HepG2 (cell line): Measurements from ENCODE around the gene ZNF764. TPM values are rescaled to one million over a fixed set of nuclear protein-coding genes. Genes with fewer than 3 reads are reported as not detected.
A peak's percentile ranks its signal among the peaks of the same experiment; 100 is the strongest.

Source experiments
- CHCHD3 ChIP-seq: sonication (generic); formaldehyde crosslinking; IDR thresholded peaks from 2 replicates; pipeline ENCODE4 v1.8.0; 2022; ENCODE audit warnings: mild to moderate bottlenecking, missing genetic modification reagents, moderate library complexity
- CHD2 ChIP-seq: IDR thresholded peaks from 2 replicates; pipeline ENCODE4 v1.6.1; 2011; ENCODE audit warnings: low read depth, low read length, improper control_type of control experiment
- GABPA ChIP-seq, 2 experiments: IDR thresholded peaks; 2 replicates each; pipeline ENCODE4 v1.6.1; 2011 to 2016; ENCODE audit warnings: low read depth in 2 of 2, low read length in 1 of 2, missing biosample characterization in 1 of 2, missing genetic modification characterization in 1 of 2
- HIVEP1 ChIP-seq: sonication (generic); formaldehyde crosslinking; IDR thresholded peaks from 2 replicates; pipeline ENCODE4 v1.4.0; 2020; ENCODE audit warnings: mild to moderate bottlenecking, missing genetic modification reagents
- KDM3A ChIP-seq: IDR thresholded peaks from 2 replicates; pipeline ENCODE4 v1.6.1; 2018; ENCODE audit warnings: low read depth, missing compliant biosample characterization
- KLF11 ChIP-seq: IDR thresholded peaks from 2 replicates; pipeline ENCODE4 v1.6.1; 2016; ENCODE audit warnings: missing compliant biosample characterization
- PCBP1 ChIP-seq: fragments of 200-400 bp; formaldehyde crosslinking; IDR thresholded peaks from 2 replicates; pipeline ENCODE4 v1.6.1; 2017; ENCODE audit warnings: mild to moderate bottlenecking, low read depth, low read length, borderline replicate concordance
- RARG ChIP-seq: sonication (generic); formaldehyde crosslinking; IDR thresholded peaks from 2 replicates; pipeline ENCODE4 v1.4.0; 2020; ENCODE audit warnings: low read depth, mild to moderate bottlenecking, missing genetic modification reagents
- RBM22 ChIP-seq: fragments of 200-400 bp; formaldehyde crosslinking; optimal IDR thresholded peaks from 2 replicates; pipeline ENCODE3; 2017; ENCODE audit warnings: mild to moderate bottlenecking, low read length, moderate library complexity
- TARDBP ChIP-seq: sonication (generic); formaldehyde crosslinking; IDR thresholded peaks from 2 replicates; pipeline ENCODE4 v1.8.0; 2022; ENCODE audit warnings: mild to moderate bottlenecking, missing genetic modification reagents
- ZFP36L1 ChIP-seq: sonication (generic); formaldehyde crosslinking; IDR thresholded peaks from 2 replicates; pipeline ENCODE4 v1.8.0; 2022; ENCODE audit warnings: mild to moderate bottlenecking, missing genetic modification reagents, moderate library complexity
- ZNF292 ChIP-seq: sonication (generic); formaldehyde crosslinking; IDR thresholded peaks from 2 replicates; pipeline ENCODE4 v1.8.1; 2022; ENCODE audit warnings: mild to moderate bottlenecking, low read depth, missing genetic modification reagents, borderline replicate concordance
- ZNF326 ChIP-seq: sonication (generic); formaldehyde crosslinking; IDR thresholded peaks from 2 replicates; pipeline ENCODE4 v1.4.0; 2020; ENCODE audit warnings: missing genetic modification reagents, borderline replicate concordance
- ZNF383 ChIP-seq: sonication (generic); formaldehyde crosslinking; IDR thresholded peaks from 2 replicates; pipeline ENCODE4 v1.4.0; 2020; ENCODE audit warnings: missing genetic modification reagents, mild to moderate bottlenecking, borderline replicate concordance
- ZNF543 ChIP-seq: sonication (generic); formaldehyde crosslinking; IDR thresholded peaks from 2 replicates; pipeline ENCODE4 v1.4.0; 2020; ENCODE audit warnings: mild to moderate bottlenecking, missing genetic modification reagents
- ZNF766 ChIP-seq: sonication (generic); formaldehyde crosslinking; IDR thresholded peaks from 2 replicates; pipeline ENCODE4 v1.5.0; 2020; ENCODE audit warnings: missing genetic modification reagents, borderline replicate concordance
- polyA plus RNA-seq, 8 experiments: library from polyadenylated mRNA; depleted of rRNA in 3 of 8; stranded (reverse) in 7 of 8; unstranded in 1 of 8; fragments of >200 nt; fragmentation: Illumina TruSeq in 4 of 8; extraction: Trizol in 4 of 8; gene quantifications; 2 replicates each; pipeline versions ENCODE4 v1.2.1 to v1.2.3, GENCODE V29; 2011 to 2016; ENCODE audit warnings: low read depth in 4 of 8, missing spikeins in 1 of 8, mixed read lengths in 1 of 8; ENCODE audit not compliant: insufficient read depth in 1 of 8
- total RNA-seq, 5 experiments: library from RNA; depleted of rRNA; stranded (reverse); fragments of >200 nt; fragmentation: Illumina TruSeq; extraction: Trizol; gene quantifications; 2 replicates each; pipeline ENCODE4 v1.2.3, GENCODE V29; 2016; ENCODE audit warnings: low read depth in 1 of 5
- TF ChIP-seq, protein P1 (sequence below): sonication (generic); formaldehyde crosslinking; IDR thresholded peaks from 2 replicates; pipeline ENCODE4 v1.8.0; 2022; ENCODE audit warnings: mild to moderate bottlenecking, missing genetic modification reagents, borderline replicate concordance
- TF ChIP-seq, protein P2 (sequence below): sonication (generic); formaldehyde crosslinking; IDR thresholded peaks from 2 replicates; pipeline ENCODE4 v1.9.0; 2021; ENCODE audit warnings: missing genetic modification reagents, mild to moderate bottlenecking, borderline replicate concordance
- TF ChIP-seq, protein P3 (sequence below): sonication (generic); formaldehyde crosslinking; IDR thresholded peaks from 2 replicates; pipeline ENCODE4 v1.8.0; 2022; ENCODE audit warnings: missing genetic modification reagents, mild to moderate bottlenecking, borderline replicate concordance
- TF ChIP-seq, protein P4 (sequence below): sonication (generic); formaldehyde crosslinking; IDR thresholded peaks from 2 replicates; pipeline ENCODE4 v1.4.0; 2020; ENCODE audit warnings: low read depth, missing genetic modification reagents

Gene ZNF764
- total and polyA plus RNA-seq, 2 of the 13 experiments (the other 11 are each of a cell fraction or from before 2014, with no cell fraction given) = 4.1 to 9.1 TPM

DNA sequence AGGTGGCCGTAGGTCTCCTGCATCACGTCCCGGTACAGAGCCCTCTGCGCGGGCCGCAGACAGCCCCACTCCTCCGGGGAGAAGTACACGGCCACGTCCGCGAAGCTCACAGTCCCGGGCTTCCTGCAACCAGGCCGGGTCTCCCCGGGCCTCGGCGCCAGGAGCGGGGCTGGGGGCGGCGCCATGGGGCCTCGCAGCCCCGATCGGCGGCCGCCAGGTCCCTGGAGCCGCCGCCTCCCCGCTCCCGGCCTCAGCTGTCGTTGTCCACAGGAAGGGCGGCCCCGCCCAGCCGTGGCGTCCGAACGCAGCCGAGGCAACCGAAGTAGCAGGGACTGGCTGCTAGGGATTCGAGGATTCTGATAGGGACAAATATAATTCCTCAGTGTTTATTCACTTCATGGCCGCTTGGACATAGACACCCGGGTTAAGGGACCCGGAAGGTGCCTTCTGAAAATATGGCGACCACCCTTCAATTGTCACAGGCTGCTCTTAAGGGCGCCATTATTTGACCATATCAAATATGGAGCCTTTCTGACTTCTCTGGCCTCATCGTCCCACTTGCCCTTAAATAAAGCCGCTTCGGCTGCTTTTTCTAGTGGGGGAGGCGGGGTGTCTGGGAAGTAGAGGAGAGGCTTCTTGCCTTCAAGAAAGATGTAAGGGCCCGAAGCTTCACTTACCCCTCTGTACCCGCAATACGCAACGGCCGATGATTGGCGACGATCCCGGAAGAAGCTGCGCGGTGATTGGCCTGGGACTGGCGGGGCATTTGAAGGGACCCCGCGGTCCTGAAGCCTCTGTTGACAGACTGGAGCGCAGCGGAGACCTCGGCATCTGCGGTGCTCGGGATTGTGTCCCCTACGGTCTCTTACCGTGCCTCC lies 13.5 kb upstream of the ZNF764 start, which contains the start of gene ZNF688 (continued):
- TF ChIP-seq CHD2 (0 out of 2 replicates have a peak, but pooled peaks have one; percentile 38), KLF11 (CRISPR knock-in tag) (peak; percentile 28; the same call in 1 of the 2 replicates), ZFP36L1 (no peak), GABPA (IDR thresholded peaks at IDR 0.05; ENCODE audit: low read depth, low read length) (no peak), GABPA (CRISPR knock-in tag; IDR thresholded peaks at IDR 0.05; ENCODE audit: low read depth) (peak; percentile 70), CHCHD3 (no peak; the same call in 1 of the 2 replicates), RARG (CRISPR knock-in tag) (peak; percentile 56; the same call in 1 of the 2 replicates), TARDBP (peak; percentile 85; the same call in 1 of the 2 replicates), RBM22 (no peak), ZNF383 (CRISPR knock-in tag) (no peak), ZNF543 (CRISPR knock-in tag) (no peak), ZNF292 (CRISPR knock-in tag) (no peak), ZNF766 (no peak), PCBP1 (no peak), HIVEP1 (CRISPR knock-in tag) (no peak), ZNF326 (CRISPR knock-in tag) (no peak), KDM3A (CRISPR knock-in tag) (no peak; the same call in 1 of the 2 replicates)
- TF ChIP-seq, protein P1, sequence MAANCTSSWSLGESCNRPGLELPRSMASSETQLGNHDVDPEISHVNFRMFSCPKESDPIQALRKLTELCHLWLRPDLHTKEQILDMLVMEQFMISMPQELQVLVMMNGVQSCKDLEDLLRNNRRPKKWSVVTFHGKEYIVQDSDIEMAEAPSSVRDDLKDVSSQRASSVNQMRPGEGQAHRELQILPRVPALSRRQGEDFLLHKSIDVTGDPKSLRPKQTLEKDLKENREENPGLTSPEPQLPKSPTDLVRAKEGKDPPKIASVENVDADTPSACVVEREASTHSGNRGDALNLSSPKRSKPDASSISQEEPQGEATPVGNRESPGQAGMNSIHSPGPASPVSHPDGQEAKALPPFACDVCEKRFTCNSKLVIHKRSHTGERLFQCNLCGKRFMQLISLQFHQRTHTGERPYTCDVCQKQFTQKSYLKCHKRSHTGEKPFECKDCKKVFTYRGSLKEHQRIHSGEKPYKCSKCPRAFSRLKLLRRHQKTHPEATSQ = no peak
- TF ChIP-seq, protein P2, sequence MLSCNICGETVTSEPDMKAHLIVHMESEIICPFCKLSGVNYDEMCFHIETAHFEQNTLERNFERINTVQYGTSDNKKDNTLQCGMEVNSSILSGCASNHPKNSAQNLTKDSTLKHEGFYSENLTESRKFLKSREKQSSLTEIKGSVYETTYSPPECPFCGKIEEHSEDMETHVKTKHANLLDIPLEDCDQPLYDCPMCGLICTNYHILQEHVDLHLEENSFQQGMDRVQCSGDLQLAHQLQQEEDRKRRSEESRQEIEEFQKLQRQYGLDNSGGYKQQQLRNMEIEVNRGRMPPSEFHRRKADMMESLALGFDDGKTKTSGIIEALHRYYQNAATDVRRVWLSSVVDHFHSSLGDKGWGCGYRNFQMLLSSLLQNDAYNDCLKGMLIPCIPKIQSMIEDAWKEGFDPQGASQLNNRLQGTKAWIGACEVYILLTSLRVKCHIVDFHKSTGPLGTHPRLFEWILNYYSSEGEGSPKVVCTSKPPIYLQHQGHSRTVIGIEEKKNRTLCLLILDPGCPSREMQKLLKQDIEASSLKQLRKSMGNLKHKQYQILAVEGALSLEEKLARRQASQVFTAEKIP (CRISPR knock-in tag) = no peak
- TF ChIP-seq, protein P3, sequence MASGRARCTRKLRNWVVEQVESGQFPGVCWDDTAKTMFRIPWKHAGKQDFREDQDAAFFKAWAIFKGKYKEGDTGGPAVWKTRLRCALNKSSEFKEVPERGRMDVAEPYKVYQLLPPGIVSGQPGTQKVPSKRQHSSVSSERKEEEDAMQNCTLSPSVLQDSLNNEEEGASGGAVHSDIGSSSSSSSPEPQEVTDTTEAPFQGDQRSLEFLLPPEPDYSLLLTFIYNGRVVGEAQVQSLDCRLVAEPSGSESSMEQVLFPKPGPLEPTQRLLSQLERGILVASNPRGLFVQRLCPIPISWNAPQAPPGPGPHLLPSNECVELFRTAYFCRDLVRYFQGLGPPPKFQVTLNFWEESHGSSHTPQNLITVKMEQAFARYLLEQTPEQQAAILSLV (CRISPR knock-in tag) = peak; percentile 92; the same call in 1 of the 2 replicates
- TF ChIP-seq, protein P4, sequence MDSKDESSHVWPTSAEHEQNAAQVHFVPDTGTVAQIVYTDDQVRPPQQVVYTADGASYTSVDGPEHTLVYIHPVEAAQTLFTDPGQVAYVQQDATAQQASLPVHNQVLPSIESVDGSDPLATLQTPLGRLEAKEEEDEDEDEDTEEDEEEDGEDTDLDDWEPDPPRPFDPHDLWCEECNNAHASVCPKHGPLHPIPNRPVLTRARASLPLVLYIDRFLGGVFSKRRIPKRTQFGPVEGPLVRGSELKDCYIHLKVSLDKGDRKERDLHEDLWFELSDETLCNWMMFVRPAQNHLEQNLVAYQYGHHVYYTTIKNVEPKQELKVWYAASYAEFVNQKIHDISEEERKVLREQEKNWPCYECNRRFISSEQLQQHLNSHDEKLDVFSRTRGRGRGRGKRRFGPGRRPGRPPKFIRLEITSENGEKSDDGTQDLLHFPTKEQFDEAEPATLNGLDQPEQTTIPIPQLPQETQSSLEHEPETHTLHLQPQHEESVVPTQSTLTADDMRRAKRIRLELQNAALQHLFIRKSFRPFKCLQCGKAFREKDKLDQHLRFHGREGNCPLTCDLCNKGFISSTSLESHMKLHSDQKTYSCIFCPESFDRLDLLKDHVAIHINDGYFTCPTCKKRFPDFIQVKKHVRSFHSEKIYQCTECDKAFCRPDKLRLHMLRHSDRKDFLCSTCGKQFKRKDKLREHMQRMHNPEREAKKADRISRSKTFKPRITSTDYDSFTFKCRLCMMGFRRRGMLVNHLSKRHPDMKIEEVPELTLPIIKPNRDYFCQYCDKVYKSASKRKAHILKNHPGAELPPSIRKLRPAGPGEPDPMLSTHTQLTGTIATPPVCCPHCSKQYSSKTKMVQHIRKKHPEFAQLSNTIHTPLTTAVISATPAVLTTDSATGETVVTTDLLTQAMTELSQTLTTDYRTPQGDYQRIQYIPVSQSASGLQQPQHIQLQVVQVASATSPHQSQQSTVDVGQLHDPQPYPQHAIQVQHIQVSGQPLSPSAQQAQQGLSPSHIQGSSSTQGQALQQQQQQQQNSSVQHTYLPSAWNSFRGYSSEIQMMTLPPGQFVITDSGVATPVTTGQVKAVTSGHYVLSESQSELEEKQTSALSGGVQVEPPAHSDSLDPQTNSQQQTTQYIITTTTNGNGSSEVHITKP (CRISPR knock-in tag) = peak; percentile 67; the same call in 1 of the 2 replicates
